ENCODE results near the gene FAM120B.
"Not testable (repeated sequence)": the region's sequence is repeated elsewhere in the genome, so short reads cannot be mapped to it uniquely, and the experiment has no call there.

The FAM120B gene

DNA sequence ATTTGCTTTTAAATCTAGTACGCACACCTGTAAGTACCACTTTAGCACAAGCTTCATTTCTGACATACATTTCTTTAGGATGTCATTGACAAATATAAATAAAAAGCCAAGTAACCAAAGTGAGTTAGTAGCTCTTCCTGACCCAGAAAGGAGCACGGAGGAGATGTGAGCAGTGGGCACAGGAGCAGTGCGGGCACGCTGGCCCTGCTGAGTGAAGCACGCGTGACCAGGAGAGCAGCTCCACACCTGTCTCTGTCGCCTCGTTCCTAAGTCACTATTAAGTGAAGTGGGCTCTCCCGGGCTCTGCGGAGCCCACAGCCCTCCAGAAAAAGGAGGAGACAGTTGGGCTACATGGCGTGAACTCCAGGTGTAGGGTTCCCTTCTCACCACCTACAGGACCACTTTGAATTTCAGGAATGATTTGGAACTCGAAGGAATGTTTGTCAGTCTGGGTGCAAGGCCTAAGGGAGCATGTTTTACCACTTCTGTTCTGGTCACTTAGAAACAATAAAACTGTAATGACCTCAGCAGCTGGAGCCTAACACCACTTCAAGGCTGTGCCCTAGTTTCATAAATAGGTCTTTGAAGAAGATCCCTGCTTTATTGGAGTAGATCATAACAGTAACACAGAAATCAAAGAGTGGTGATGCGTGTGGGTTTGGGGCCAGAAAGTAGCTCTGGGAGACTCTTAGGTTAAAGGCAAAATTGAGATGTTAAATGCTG lies 95.9 kb downstream of the FAM120B start:
- H3K4me1 ChIP-seq (ENCODE audit: insufficient read depth, insufficient read length): peaks cover 11% of the 10 kb centered on the region
- no peak overlapping the region for H3K9ac ChIP-seq (ENCODE audit: insufficient read length, low read depth)
- no peak for DNase-seq (ENCODE audit: low read depth, low spot score)
- no peaks in the 10 kb centered on the region for H3K27me3 ChIP-seq (ENCODE audit: insufficient read depth, insufficient read length)
- no peak for TF ChIP-seq SUZ12 (IDR thresholded peaks at IDR 0.05; ENCODE audit: extremely low read depth, insufficient read depth, insufficient read length)
- TF ChIP-seq YY1 (IDR thresholded peaks at IDR 0.05; ENCODE audit: insufficient read depth, insufficient read length): no peak
- H3K9me3 ChIP-seq (ENCODE audit: insufficient read depth, low read length): no peaks in the 10 kb centered on the region
- H3K4me3 ChIP-seq (ENCODE audit: insufficient read length, low read depth): no peak overlapping the region
- peaks cover 21% of the 10 kb centered on the region for H3K36me3 ChIP-seq (ENCODE audit: insufficient read depth, insufficient read length, low read length)

GRCh38 chr6:170403451-170403850 lies 96.9 kb downstream of the FAM120B start:
- Histone ChIP-seq H3K9ac (ENCODE audit: insufficient read length, low read depth) (peak overlapping the region; percentile 8), H3K4me1 (ENCODE audit: insufficient read depth, insufficient read length) (peaks cover 11% of the 10 kb centered on the region), H3K4me3 (ENCODE audit: insufficient read length, low read depth) (no peak overlapping the region), H3K36me3 (ENCODE audit: insufficient read depth, insufficient read length, low read length) (peaks cover 16% of the 10 kb centered on the region), H3K27me3 (ENCODE audit: insufficient read depth, insufficient read length) (no peaks in the 10 kb centered on the region), H3K9me3 (ENCODE audit: insufficient read depth, low read length) (no peaks in the 10 kb centered on the region)
- TF ChIP-seq SUZ12 (IDR thresholded peaks at IDR 0.05; ENCODE audit: extremely low read depth, insufficient read depth, insufficient read length) (no peak), YY1 (IDR thresholded peaks at IDR 0.05; ENCODE audit: insufficient read depth, insufficient read length) (no peak), ZNF274 (IDR thresholded peaks at IDR 0.05; ENCODE audit: low read depth, low read length) (no peak)
- DNase-seq (ENCODE audit: low read depth, low spot score): peak; percentile 28

- DNase-seq (ENCODE audit: low read depth, low spot score): no peak
- H3K4me3 ChIP-seq (ENCODE audit: insufficient read length, low read depth): no peak overlapping the region
- no peaks in the 10 kb centered on the region for H3K27me3 ChIP-seq (ENCODE audit: insufficient read depth, insufficient read length)
- no peak overlapping the region for H3K9ac ChIP-seq (ENCODE audit: insufficient read length, low read depth)
- H3K36me3 ChIP-seq (ENCODE audit: insufficient read depth, insufficient read length, low read length): peaks cover 16% of the 10 kb centered on the region
- TF ChIP-seq SUZ12 (IDR thresholded peaks at IDR 0.05; ENCODE audit: extremely low read depth, insufficient read depth, insufficient read length) (no peak), ZNF274 (IDR thresholded peaks at IDR 0.05; ENCODE audit: low read depth, low read length) (no peak), YY1 (IDR thresholded peaks at IDR 0.05; ENCODE audit: insufficient read depth, insufficient read length) (no peak)
- peaks cover 11% of the 10 kb centered on the region for H3K4me1 ChIP-seq (ENCODE audit: insufficient read depth, insufficient read length)
- no peaks in the 10 kb centered on the region for H3K9me3 ChIP-seq (ENCODE audit: insufficient read depth, low read length)
Measured at GRCh38 chr6:170404036-170404435, 97.5 kb downstream of the FAM120B start.

DNA sequence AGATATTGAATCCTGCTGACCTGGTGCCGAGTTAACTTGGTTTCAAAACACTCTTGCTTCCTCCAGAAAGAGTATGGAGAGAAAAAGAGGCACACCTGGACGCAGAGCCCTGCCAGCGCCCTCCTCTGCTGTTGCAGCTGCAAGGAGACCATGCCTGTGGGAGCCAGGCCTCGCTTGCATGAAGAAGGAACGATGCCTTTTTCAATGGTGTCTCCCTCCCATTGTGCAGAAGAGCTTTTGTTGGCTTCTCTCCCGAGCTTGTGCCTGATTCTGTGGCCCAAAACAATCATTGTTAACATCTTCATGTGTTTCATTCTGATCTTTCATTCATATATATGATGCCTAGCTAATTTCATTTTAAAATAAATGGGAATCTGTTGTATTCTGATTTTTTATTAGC lies 98.1 kb downstream of the FAM120B start:
- no peak overlapping the region for H3K9ac ChIP-seq (ENCODE audit: insufficient read length, low read depth)
- H3K36me3 ChIP-seq (ENCODE audit: insufficient read depth, insufficient read length, low read length): peaks cover 16% of the 10 kb centered on the region
- H3K4me3 ChIP-seq (ENCODE audit: insufficient read length, low read depth): no peak overlapping the region
- H3K4me1 ChIP-seq (ENCODE audit: insufficient read depth, insufficient read length): peaks cover 11% of the 10 kb centered on the region
- no peak for DNase-seq (ENCODE audit: low read depth, low spot score)
- H3K9me3 ChIP-seq (ENCODE audit: insufficient read depth, low read length): no peaks in the 10 kb centered on the region
- H3K27me3 ChIP-seq (ENCODE audit: insufficient read depth, insufficient read length): no peaks in the 10 kb centered on the region
- TF ChIP-seq YY1 (IDR thresholded peaks at IDR 0.05; ENCODE audit: insufficient read depth, insufficient read length) (no peak), SUZ12 (IDR thresholded peaks at IDR 0.05; ENCODE audit: extremely low read depth, insufficient read depth, insufficient read length) (no peak), ZNF274 (IDR thresholded peaks at IDR 0.05; ENCODE audit: low read depth, low read length) (no peak)

- no peak overlapping the region for H3K9ac ChIP-seq (ENCODE audit: insufficient read length, low read depth)
- no peak for DNase-seq (ENCODE audit: low read depth, low spot score)
- no peaks in the 10 kb centered on the region for H3K27me3 ChIP-seq (ENCODE audit: insufficient read depth, insufficient read length)
- peaks cover 16% of the 10 kb centered on the region for H3K36me3 ChIP-seq (ENCODE audit: insufficient read depth, insufficient read length, low read length)
- no peak overlapping the region for H3K4me3 ChIP-seq (ENCODE audit: insufficient read length, low read depth)
- no peaks in the 10 kb centered on the region for H3K9me3 ChIP-seq (ENCODE audit: insufficient read depth, low read length)
- H3K4me1 ChIP-seq (ENCODE audit: insufficient read depth, insufficient read length): peaks cover 11% of the 10 kb centered on the region
- TF ChIP-seq SUZ12 (IDR thresholded peaks at IDR 0.05; ENCODE audit: extremely low read depth, insufficient read depth, insufficient read length) (no peak), YY1 (IDR thresholded peaks at IDR 0.05; ENCODE audit: insufficient read depth, insufficient read length) (no peak), ZNF274 (IDR thresholded peaks at IDR 0.05; ENCODE audit: low read depth, low read length) (no peak)
Measured at GRCh38 chr6:170405311-170405975, 98.9 kb downstream of the FAM120B start.

DNA sequence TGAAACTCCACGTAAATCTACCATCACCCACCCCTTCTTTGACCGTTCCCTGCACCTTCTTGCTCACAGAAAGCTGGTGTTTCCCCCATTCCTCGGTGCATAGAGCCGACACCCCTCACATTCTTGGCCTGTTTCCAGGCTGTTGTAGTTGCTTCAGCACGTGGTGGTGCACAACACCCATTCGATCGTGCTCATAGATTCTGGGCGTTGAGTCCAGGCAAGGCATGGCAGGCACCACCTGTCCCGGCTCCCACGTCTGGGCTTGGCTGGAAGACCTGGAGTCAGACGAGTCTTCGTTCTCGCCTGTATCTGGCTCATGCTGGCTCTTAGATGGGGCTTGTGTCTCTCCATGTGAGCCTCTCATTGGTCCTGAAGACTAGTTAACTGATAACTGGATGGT lies 100.6 kb downstream of the FAM120B start:
- no peak for TF ChIP-seq SUZ12 (IDR thresholded peaks at IDR 0.05; ENCODE audit: extremely low read depth, insufficient read depth, insufficient read length)
- no peak for TF ChIP-seq ZNF274 (IDR thresholded peaks at IDR 0.05; ENCODE audit: low read depth, low read length)
- TF ChIP-seq YY1 (IDR thresholded peaks at IDR 0.05; ENCODE audit: insufficient read depth, insufficient read length): no peak
- DNase-seq (ENCODE audit: low read depth, low spot score): no peak
- H3K9ac ChIP-seq (ENCODE audit: insufficient read length, low read depth): no peak overlapping the region

DNA sequence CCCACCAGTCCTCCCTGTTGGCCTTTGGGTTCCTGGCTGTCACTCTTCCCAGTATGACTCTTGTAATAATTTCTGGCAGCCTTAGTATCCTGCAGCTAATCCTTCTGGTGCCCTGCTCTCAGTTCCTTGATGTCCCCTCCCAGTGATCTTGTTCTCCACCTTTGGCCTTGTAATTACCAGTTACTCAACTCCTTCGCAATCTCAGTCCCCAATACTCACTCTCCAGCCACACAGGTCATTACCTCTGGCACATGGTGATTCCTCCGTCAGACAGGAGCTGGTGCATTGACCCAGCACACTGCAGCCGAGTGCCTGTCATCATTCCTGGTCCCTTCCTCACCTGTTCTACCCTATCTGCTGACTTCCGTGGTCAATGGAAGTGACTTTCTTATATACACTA lies 101.4 kb downstream of the FAM120B start:
- Histone ChIP-seq H3K9me3 (ENCODE audit: insufficient read depth, low read length) (no peaks in the 10 kb centered on the region), H3K27me3 (ENCODE audit: insufficient read depth, insufficient read length) (no peaks in the 10 kb centered on the region), H3K36me3 (ENCODE audit: insufficient read depth, insufficient read length, low read length) (peaks cover 13% of the 10 kb centered on the region), H3K9ac (ENCODE audit: insufficient read length, low read depth) (no peak overlapping the region), H3K4me1 (ENCODE audit: insufficient read depth, insufficient read length) (peaks cover 5% of the 10 kb centered on the region), H3K4me3 (ENCODE audit: insufficient read length, low read depth) (no peak overlapping the region)
- TF ChIP-seq YY1 (IDR thresholded peaks at IDR 0.05; ENCODE audit: insufficient read depth, insufficient read length) (no peak), SUZ12 (IDR thresholded peaks at IDR 0.05; ENCODE audit: extremely low read depth, insufficient read depth, insufficient read length) (no peak), ZNF274 (IDR thresholded peaks at IDR 0.05; ENCODE audit: low read depth, low read length) (no peak)
- no peak for DNase-seq (ENCODE audit: low read depth, low spot score)

More for the DNA sequence above, 100.6 kb downstream of the FAM120B start:
- peaks cover 13% of the 10 kb centered on the region for H3K36me3 ChIP-seq (ENCODE audit: insufficient read depth, insufficient read length, low read length)
- H3K27me3 ChIP-seq (ENCODE audit: insufficient read depth, insufficient read length): no peaks in the 10 kb centered on the region
- peaks cover 7% of the 10 kb centered on the region for H3K4me1 ChIP-seq (ENCODE audit: insufficient read depth, insufficient read length)
- no peaks in the 10 kb centered on the region for H3K9me3 ChIP-seq (ENCODE audit: insufficient read depth, low read length)
- no peak overlapping the region for H3K4me3 ChIP-seq (ENCODE audit: insufficient read length, low read depth)

DNA sequence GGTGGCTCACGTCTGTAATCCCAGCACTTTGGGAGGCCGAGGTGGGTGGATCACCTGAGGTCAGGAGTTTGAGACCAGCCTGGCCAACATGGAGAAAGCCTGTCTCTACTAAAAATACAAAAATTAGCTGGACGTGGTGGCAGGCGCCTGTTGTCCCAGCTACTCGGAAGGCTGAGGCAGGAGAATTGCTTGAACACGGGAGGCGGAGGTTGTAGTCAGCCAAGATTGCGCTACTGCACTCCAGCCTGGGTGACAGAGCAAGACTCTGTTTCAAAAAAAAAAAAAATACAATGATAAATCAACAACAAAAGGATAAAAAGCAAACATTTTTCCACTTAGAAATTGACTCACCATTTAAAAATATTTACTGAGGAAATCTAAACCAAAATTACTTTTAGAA lies 103.2 kb downstream of the FAM120B start:
- not testable (repeated sequence) for H3K4me3 ChIP-seq (ENCODE audit: insufficient read length, low read depth); H3K4me1 ChIP-seq (ENCODE audit: insufficient read depth, insufficient read length); H3K27me3 ChIP-seq (ENCODE audit: insufficient read depth, insufficient read length); H3K36me3 ChIP-seq (ENCODE audit: insufficient read depth, insufficient read length, low read length); H3K9ac ChIP-seq (ENCODE audit: insufficient read length, low read depth); H3K9me3 ChIP-seq (ENCODE audit: insufficient read depth, low read length); DNase-seq (ENCODE audit: low read depth, low spot score)
